A549 (cell line): Measurements from ENCODE around the gene NDUFC1. TPM values are rescaled to one million over a fixed set of nuclear protein-coding genes. Genes with fewer than 3 reads are reported as not detected.

Source experiments
- ATAC-seq, 2 experiments: fragments of 200-7000 bp in 1 of 2; fragments of >200 bp in 1 of 2; cut with Nextera tagmentation in 1 of 2; cut with Tn5 transposase in 1 of 2; 3 replicates each; pipeline versions ENCODE4 v1.8.0 to v1.9.1; 2018 to 2020; ENCODE audit warnings: mild to moderate bottlenecking in 1 of 2, moderate library complexity in 1 of 2
- CTCF ChIA-PET: fragments of 300-600 bp; sonication (Branson Sonifier 250); formaldehyde crosslinking; extraction: SDS; loops from one replicate; lab custom pipeline; 2021; ENCODE audit warnings: antibody characterized with exemption, inconsistent platforms; lab: Yijun Ruan, JAX
- POLR2A ChIA-PET: fragments of 350-600 bp; formaldehyde crosslinking; extraction: SDS; loops from one replicate; lab custom pipeline; 2021; ENCODE audit warnings: antibody characterized with exemption, inconsistent platforms; lab: Yijun Ruan, JAX
- DNase-seq, 2 experiments: peaks; one replicate each; pipeline versions ENCODE4 v3.0.0 to v3.0.0-alpha.2; 2011 to 2016; ENCODE audit warnings: low read depth in 1 of 2, low spot score in 1 of 2
- FAIRE-seq: peaks from 2 replicates; lab custom pipeline; 2011; peaks lifted over from hg19 to GRCh38; lab: Jason Lieb, UNC
- H3K27ac ChIP-seq, 2 experiments: fragments of >200 bp; sonication (Bioruptor Twin); formaldehyde crosslinking; 3 replicates each; pipeline ENCODE4 v1.5.1; 2016 to 2017
- H3K4me1 ChIP-seq: fragments of >200 bp; sonication (Bioruptor Twin); formaldehyde crosslinking; 3 replicates; pipeline ENCODE4 v1.6.1; 2016
- H3K4me2 ChIP-seq: fragments of >200 bp; sonication (Bioruptor Twin); formaldehyde crosslinking; 3 replicates; pipeline ENCODE4 v1.6.1; 2016
- H3K4me3 ChIP-seq: fragments of >200 bp; sonication (Bioruptor Twin); formaldehyde crosslinking; 3 replicates; pipeline ENCODE4 v1.5.1; 2016
- H3K9me3 ChIP-seq: fragments of >200 bp; sonication (Bioruptor Twin); formaldehyde crosslinking; 3 replicates; pipeline ENCODE4 v1.6.1; 2016
- BHLHE40 ChIP-seq: IDR thresholded peaks from 2 replicates; pipeline ENCODE4 v1.6.1; 2012; ENCODE audit warnings: low read depth, low read length, inconsistent platforms
- CBX8 ChIP-seq: fragments of 200-600 bp; sonication (generic); IDR thresholded peaks from 2 replicates; pipeline ENCODE4 v1.6.1; 2016
- CHD2 ChIP-seq: fragments of 150-350 bp; IDR thresholded peaks from 2 replicates; pipeline ENCODE4 v1.6.1; 2014; ENCODE audit warnings: low read length; ENCODE audit not compliant: partially characterized antibody
- EHMT2 ChIP-seq: fragments of 200-600 bp; sonication (generic); IDR thresholded peaks from 2 replicates; pipeline ENCODE4 v1.6.1; 2016; ENCODE audit warnings: antibody characterized with exemption, low read depth, mild to moderate bottlenecking, moderate library complexity
- EP300 ChIP-seq, 2 experiments: fragments of >200 bp; sonication (Bioruptor Twin); formaldehyde crosslinking; IDR thresholded peaks; 2 replicates in 1 of 2; 3 replicates in 1 of 2; pipeline ENCODE4 v1.6.1; 2016 to 2017
- ESRRA ChIP-seq: fragments of 150-350 bp; IDR thresholded peaks from 2 replicates; pipeline ENCODE4 v1.6.1; 2014; ENCODE audit warnings: mild to moderate bottlenecking, low read length, borderline replicate concordance
- FOSB ChIP-seq: fragments of 250-450 bp; sonication (Bioruptor Pico); IDR thresholded peaks from 2 replicates; pipeline ENCODE4 v1.5.0; 2020; ENCODE audit warnings: mild to moderate bottlenecking, moderate library complexity
- HEYL ChIP-seq: fragments of 250-450 bp; sonication (Bioruptor Pico); IDR thresholded peaks from 2 replicates; pipeline ENCODE4 v1.8.0; 2021; ENCODE audit warnings: mild to moderate bottlenecking, moderate library complexity
- HOXB13 ChIP-seq: fragments of 250-450 bp; sonication (Bioruptor Pico); IDR thresholded peaks from 2 replicates; pipeline ENCODE4 v1.5.0; 2020; ENCODE audit warnings: low read depth, mild to moderate bottlenecking, moderate library complexity
- JUN ChIP-seq, 2 experiments: fragments of >200 bp; sonication (Bioruptor Twin); formaldehyde crosslinking; IDR thresholded peaks; 2 replicates in 1 of 2; 3 replicates in 1 of 2; pipeline ENCODE4 v1.6.1; 2016 to 2017
- JUNB ChIP-seq: fragments of >200 bp; sonication (Bioruptor Twin); formaldehyde crosslinking; IDR thresholded peaks from 2 replicates; pipeline ENCODE4 v1.6.1; 2016
- KDM1A ChIP-seq: fragments of 200-600 bp; sonication (generic); IDR thresholded peaks from 2 replicates; pipeline ENCODE4 v1.6.1; 2016; ENCODE audit warnings: low read depth, mild to moderate bottlenecking
- KDM5A ChIP-seq: fragments of 200-600 bp; sonication (generic); IDR thresholded peaks from 2 replicates; pipeline ENCODE4 v1.6.1; 2016; ENCODE audit warnings: antibody characterized with exemption, mild to moderate bottlenecking
- MAFK ChIP-seq: fragments of 450-650 bp; IDR thresholded peaks from 2 replicates; pipeline ENCODE4 v1.6.1; 2014; ENCODE audit not compliant: partially characterized antibody
- NFE2L2 ChIP-seq: fragments of 150-350 bp; conservative IDR thresholded peaks from 2 replicates; pipeline ENCODE4 v1.6.1; 2014; ENCODE audit warnings: low read length
- PHF8 ChIP-seq: fragments of 200-600 bp; sonication (generic); IDR thresholded peaks from 2 replicates; pipeline ENCODE4 v1.6.1; 2016; ENCODE audit warnings: low read depth, mild to moderate bottlenecking, antibody characterized with exemption, moderate library complexity, borderline replicate concordance
- POLR2A ChIP-seq: IDR thresholded peaks from 2 replicates; pipeline ENCODE4 v1.6.1; 2012; ENCODE audit warnings: mild to moderate bottlenecking, low read length
- POLR2AphosphoS2 ChIP-seq: conservative IDR thresholded peaks from 2 replicates; pipeline ENCODE4 v1.6.1; 2012; ENCODE audit warnings: low read length, improper control_type of control experiment, inconsistent platforms
- RAD21 ChIP-seq, 2 experiments: fragments of >200 bp in 1 of 2; sonication (Bioruptor Twin) in 1 of 2; formaldehyde crosslinking in 1 of 2; IDR thresholded peaks in 1 of 2; conservative IDR thresholded peaks in 1 of 2; 2 replicates in 1 of 2; 3 replicates in 1 of 2; pipeline ENCODE4 v1.6.1; 2012 to 2018; ENCODE audit warnings: inconsistent platforms in 1 of 2
- RFX5 ChIP-seq: fragments of 450-650 bp; IDR thresholded peaks from 2 replicates; pipeline ENCODE4 v1.7.1; 2014; ENCODE audit warnings: antibody characterized with exemption, mild to moderate bottlenecking, moderate library complexity
- SREBF2 ChIP-seq: fragments of 450-650 bp; IDR thresholded peaks from 2 replicates; pipeline ENCODE4 v1.6.1; 2014; ENCODE audit warnings: mild to moderate bottlenecking, moderate library complexity
- TFCP2L1 ChIP-seq: fragments of 250-450 bp; sonication (Bioruptor Pico); IDR thresholded peaks from 2 replicates; pipeline ENCODE4 v1.5.0; 2021; ENCODE audit warnings: mild to moderate bottlenecking
- ZFP36 ChIP-seq: fragments of 450-650 bp; IDR thresholded peaks from 2 replicates; pipeline ENCODE4 v1.6.1; 2014; ENCODE audit warnings: borderline replicate concordance; ENCODE audit not compliant: partially characterized antibody
- WGBS: methylation state at CpG from one replicate; pipeline ENCODE4 v1.1.6; 2017; ENCODE audit errors: missing lambda C conversion rate; 5-methylcytosine and 5-hydroxymethylcytosine counted together
- polyA plus RNA-seq, 4 experiments: library from polyadenylated mRNA; depleted of rRNA in 3 of 4; stranded (reverse); fragments of >200 nt; fragmentation: RNase III in 1 of 4; extraction: RNeasy Plus Mini Kit Qiagen cat#74134 plus additional on column Dnase treatment in 1 of 4; gene quantifications; 2 replicates in 3 of 4; 3 replicates in 1 of 4; pipeline ENCODE4 v1.2.3, GENCODE V29; 2011 to 2017
- TF ChIP-seq, protein P1 (sequence below): IDR thresholded peaks from 2 replicates; pipeline ENCODE4 v1.6.1; 2012
- TF ChIP-seq, protein P2 (sequence below): fragments of 200-600 bp; sonication (generic); IDR thresholded peaks from 2 replicates; pipeline ENCODE4 v1.6.1; 2016; ENCODE audit warnings: antibody characterized with exemption, mild to moderate bottlenecking, moderate library complexity
- TF ChIP-seq, protein P3 (sequence below): fragments of 250-450 bp; sonication (Bioruptor Pico); IDR thresholded peaks from 2 replicates; pipeline ENCODE4 v1.5.0; 2020; ENCODE audit warnings: low read depth, mild to moderate bottlenecking, moderate library complexity
- TF ChIP-seq, protein P4 (sequence below): fragments of 150-350 bp; IDR thresholded peaks from 2 replicates; pipeline ENCODE4 v1.6.1; 2014; ENCODE audit warnings: low read depth, mild to moderate bottlenecking, low read length

The NDUFC1 gene
- polyA plus RNA-seq, 2 of the 4 experiments (the other 2 are of a cell fraction) = 63.3 to 111 TPM

GRCh38 chr4:139241784-139242151, 60.5 kb downstream of the NDUFC1 start:
- ATAC-seq (no peak), DNase-seq (no peak), FAIRE-seq (no peak)
- H3K4me2 ChIP-seq = peak overlapping the region; percentile 33; the same call in 1 of the 3 replicates
- POLR2A ChIA-PET = no interaction called here
- no peaks in the 10 kb centered on the region; the same call in 2 of the 3 replicates for H3K9me3 ChIP-seq
- CTCF ChIA-PET = no interaction called here
- H3K4me1 ChIP-seq = peaks cover 41% of the 10 kb centered on the region
- no peak overlapping the region for H3K27ac ChIP-seq
- H3K4me3 ChIP-seq = no peak overlapping the region
- 93% methylated on average over 12 of the region's 12 CpGs for WGBS
- TF ChIP-seq, protein P1, sequence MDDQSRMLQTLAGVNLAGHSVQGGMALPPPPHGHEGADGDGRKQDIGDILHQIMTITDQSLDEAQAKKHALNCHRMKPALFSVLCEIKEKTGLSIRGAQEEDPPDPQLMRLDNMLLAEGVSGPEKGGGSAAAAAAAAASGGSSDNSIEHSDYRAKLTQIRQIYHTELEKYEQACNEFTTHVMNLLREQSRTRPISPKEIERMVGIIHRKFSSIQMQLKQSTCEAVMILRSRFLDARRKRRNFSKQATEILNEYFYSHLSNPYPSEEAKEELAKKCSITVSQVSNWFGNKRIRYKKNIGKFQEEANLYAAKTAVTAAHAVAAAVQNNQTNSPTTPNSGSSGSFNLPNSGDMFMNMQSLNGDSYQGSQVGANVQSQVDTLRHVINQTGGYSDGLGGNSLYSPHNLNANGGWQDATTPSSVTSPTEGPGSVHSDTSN = no peak
- no peak for TF ChIP-seq ZFP36
- no peak for TF ChIP-seq HOXB13
- no peak for TF ChIP-seq KDM5A
- TF ChIP-seq JUNB = no peak
- no peak for TF ChIP-seq CBX8
- no peak for TF ChIP-seq KDM1A
- TF ChIP-seq NFE2L2 = no peak
- no peak for TF ChIP-seq EP300 (IDR thresholded peaks at IDR 0.05)
- no peak for TF ChIP-seq PHF8
- no peak for TF ChIP-seq ESRRA
- no peak for TF ChIP-seq TFCP2L1 (CRISPR knock-in tag)
- TF ChIP-seq, protein P2, sequence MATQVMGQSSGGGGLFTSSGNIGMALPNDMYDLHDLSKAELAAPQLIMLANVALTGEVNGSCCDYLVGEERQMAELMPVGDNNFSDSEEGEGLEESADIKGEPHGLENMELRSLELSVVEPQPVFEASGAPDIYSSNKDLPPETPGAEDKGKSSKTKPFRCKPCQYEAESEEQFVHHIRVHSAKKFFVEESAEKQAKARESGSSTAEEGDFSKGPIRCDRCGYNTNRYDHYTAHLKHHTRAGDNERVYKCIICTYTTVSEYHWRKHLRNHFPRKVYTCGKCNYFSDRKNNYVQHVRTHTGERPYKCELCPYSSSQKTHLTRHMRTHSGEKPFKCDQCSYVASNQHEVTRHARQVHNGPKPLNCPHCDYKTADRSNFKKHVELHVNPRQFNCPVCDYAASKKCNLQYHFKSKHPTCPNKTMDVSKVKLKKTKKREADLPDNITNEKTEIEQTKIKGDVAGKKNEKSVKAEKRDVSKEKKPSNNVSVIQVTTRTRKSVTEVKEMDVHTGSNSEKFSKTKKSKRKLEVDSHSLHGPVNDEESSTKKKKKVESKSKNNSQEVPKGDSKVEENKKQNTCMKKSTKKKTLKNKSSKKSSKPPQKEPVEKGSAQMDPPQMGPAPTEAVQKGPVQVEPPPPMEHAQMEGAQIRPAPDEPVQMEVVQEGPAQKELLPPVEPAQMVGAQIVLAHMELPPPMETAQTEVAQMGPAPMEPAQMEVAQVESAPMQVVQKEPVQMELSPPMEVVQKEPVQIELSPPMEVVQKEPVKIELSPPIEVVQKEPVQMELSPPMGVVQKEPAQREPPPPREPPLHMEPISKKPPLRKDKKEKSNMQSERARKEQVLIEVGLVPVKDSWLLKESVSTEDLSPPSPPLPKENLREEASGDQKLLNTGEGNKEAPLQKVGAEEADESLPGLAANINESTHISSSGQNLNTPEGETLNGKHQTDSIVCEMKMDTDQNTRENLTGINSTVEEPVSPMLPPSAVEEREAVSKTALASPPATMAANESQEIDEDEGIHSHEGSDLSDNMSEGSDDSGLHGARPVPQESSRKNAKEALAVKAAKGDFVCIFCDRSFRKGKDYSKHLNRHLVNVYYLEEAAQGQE = no peak
- TF ChIP-seq SREBF2 = no peak
- TF ChIP-seq RFX5 = no peak
- no peak for TF ChIP-seq POLR2AphosphoS2
- TF ChIP-seq, protein P3, sequence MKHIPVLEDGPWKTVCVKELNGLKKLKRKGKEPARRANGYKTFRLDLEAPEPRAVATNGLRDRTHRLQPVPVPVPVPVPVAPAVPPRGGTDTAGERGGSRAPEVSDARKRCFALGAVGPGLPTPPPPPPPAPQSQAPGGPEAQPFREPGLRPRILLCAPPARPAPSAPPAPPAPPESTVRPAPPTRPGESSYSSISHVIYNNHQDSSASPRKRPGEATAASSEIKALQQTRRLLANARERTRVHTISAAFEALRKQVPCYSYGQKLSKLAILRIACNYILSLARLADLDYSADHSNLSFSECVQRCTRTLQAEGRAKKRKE (CRISPR knock-in tag) = no peak
- no peak for TF ChIP-seq MAFK
- no peak for TF ChIP-seq EHMT2

DNA sequence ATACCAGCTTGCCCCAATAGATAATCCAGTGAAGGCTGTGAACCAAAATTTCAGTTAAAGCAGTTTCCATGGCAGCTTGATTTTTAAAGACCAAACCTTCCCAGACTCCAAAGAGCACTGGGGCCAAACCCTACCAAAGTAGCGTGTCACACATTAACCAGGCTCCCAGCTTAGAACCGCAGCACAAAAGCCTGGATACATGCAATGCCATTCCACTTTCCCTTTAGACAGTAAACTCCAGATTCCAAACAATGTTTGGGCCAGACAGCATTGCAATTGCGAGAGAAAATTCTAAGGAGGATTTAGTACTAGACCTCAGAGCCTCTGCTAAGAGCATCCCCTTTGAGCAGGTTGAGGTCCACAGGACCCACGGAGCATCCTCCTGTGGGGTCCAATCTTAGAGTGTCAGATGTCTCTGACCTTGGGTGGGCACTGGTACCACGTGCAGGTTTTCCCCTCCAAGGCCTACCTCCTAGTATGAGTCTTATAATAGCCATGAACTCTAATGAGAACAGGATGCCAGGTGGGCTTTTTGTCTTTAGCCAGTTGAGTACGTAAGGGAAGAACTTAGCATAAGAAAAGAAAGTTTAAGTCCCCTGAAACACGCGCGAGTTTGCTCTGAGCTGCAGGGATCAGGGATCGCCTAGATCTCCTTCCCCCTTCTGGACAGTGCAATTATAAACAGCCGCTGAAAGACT, 61.0 kb downstream of the NDUFC1 start:
- WGBS = 77% methylated on average over 11 of the region's 11 CpGs
- ATAC-seq (no peak), DNase-seq (no peak), FAIRE-seq (no peak)
- TF ChIP-seq EHMT2 (no peak), KDM1A (no peak), RAD21 (conservative IDR thresholded peaks at IDR 0.05 in 1 of 2, IDR thresholded peaks at IDR 0.05 in 1 of 2) (no peak), JUN (IDR thresholded peaks at IDR 0.05) (no peak), FOSB (CRISPR knock-in tag) (no peak), POLR2A (no peak), BHLHE40 (no peak), HEYL (CRISPR knock-in tag) (no peak), CHD2 (no peak)
- TF ChIP-seq, protein P4, sequence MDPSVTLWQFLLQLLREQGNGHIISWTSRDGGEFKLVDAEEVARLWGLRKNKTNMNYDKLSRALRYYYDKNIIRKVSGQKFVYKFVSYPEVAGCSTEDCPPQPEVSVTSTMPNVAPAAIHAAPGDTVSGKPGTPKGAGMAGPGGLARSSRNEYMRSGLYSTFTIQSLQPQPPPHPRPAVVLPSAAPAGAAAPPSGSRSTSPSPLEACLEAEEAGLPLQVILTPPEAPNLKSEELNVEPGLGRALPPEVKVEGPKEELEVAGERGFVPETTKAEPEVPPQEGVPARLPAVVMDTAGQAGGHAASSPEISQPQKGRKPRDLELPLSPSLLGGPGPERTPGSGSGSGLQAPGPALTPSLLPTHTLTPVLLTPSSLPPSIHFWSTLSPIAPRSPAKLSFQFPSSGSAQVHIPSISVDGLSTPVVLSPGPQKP = no peak
- no peak overlapping the region for H3K4me2 ChIP-seq
- no peaks in the 10 kb centered on the region; the same call in 2 of the 3 replicates for H3K9me3 ChIP-seq
- CTCF ChIA-PET = no interaction called here
- POLR2A ChIA-PET = no interaction called here
- H3K27ac ChIP-seq = no peak overlapping the region
- H3K4me3 ChIP-seq = no peak overlapping the region
- peaks cover 40% of the 10 kb centered on the region for H3K4me1 ChIP-seq
